ENCODE results near the gene NDFIP2. TPM values are rescaled to one million over a fixed set of nuclear protein-coding genes. Genes with fewer than 3 reads are reported as not detected.

NDFIP2 gene
- total and polyA plus RNA-seq, 10 donors = 2.1 to 27.3 (median 14.0) TPM

GRCh38 chr13:79549355-79550106 is 68.6 kb downstream of the NDFIP2 start:
- Histone ChIP-seq H3K36me3 (no peaks in the 10 kb centered on the region), H3K4me3 (no peak overlapping the region), H3K9me3 (no peaks in the 10 kb centered on the region), H3K4me1 (no peaks in the 10 kb centered on the region), H3K27ac (no peak overlapping the region), H3K27me3 (replicated peaks in 1 of 7) (no peaks in the 10 kb centered on the region)
- DNase-seq = no peak
- WGBS, 5 donors = 87 to 98% (median 95%) methylated on average over 2 of the region's 2 CpGs
- intact Hi-C loops (cut with DNase I; ENCODE audit: low total_unique reads) = no loop called here
- TF ChIP-seq CTCF (IDR thresholded peaks at IDR 0.05 in 8 of 11, conservative IDR thresholded peaks at IDR 0.05 in 3 of 11) = no peak
- no peak for TF ChIP-seq POLR2A (IDR thresholded peaks at IDR 0.05)
- TF ChIP-seq POLR2AphosphoS5 (IDR thresholded peaks at IDR 0.05) = no peak

- intact Hi-C loops (cut with DNase I; ENCODE audit: low total_unique reads) = no loop called here
- TF ChIP-seq CTCF (IDR thresholded peaks at IDR 0.05 in 8 of 11, conservative IDR thresholded peaks at IDR 0.05 in 3 of 11) = no peak
- no peak for TF ChIP-seq POLR2AphosphoS5 (IDR thresholded peaks at IDR 0.05)
- no peak for TF ChIP-seq POLR2A (IDR thresholded peaks at IDR 0.05)
- DNase-seq = no peak
Measured at GRCh38 chr13:79557666-79558065, 76.7 kb downstream of the NDFIP2 start.

GRCh38 chr13:79560954-79561353 is 80.0 kb downstream of the NDFIP2 start:
- no peak for DNase-seq
- H3K9me3 ChIP-seq = peaks cover under 1 to 68% (median 25%) of the 10 kb centered on the region in 8 donors
- H3K4me1 ChIP-seq = no peaks in the 10 kb centered on the region
- intact Hi-C loops (cut with DNase I; ENCODE audit: low total_unique reads) = no loop called here
- 80 to 100% (median 89%) methylated on average over 2 of the region's 2 CpGs for WGBS, 5 donors
- no peak overlapping the region for H3K27ac ChIP-seq
- no peak overlapping the region for H3K4me3 ChIP-seq
- no peaks in the 10 kb centered on the region for H3K27me3 ChIP-seq (replicated peaks in 1 of 7)
- peaks cover 0 to 20% (median 0%) of the 10 kb centered on the region in 6 donors for H3K36me3 ChIP-seq
- TF ChIP-seq POLR2AphosphoS5 (IDR thresholded peaks at IDR 0.05) = no peak
- no peak for TF ChIP-seq POLR2A (IDR thresholded peaks at IDR 0.05)
- no peak for TF ChIP-seq CTCF (IDR thresholded peaks at IDR 0.05 in 8 of 11, conservative IDR thresholded peaks at IDR 0.05 in 3 of 11)

More at GRCh38 chr13:79557666-79558065, 76.7 kb downstream of the NDFIP2 start:
- no peak overlapping the region for H3K4me3 ChIP-seq
- no peak overlapping the region for H3K27ac ChIP-seq
- H3K4me1 ChIP-seq = no peaks in the 10 kb centered on the region
- H3K36me3 ChIP-seq = peaks cover 0 to 20% (median 0%) of the 10 kb centered on the region in 6 donors
- peaks cover 0 to 36% (median 4%) of the 10 kb centered on the region in 8 donors for H3K9me3 ChIP-seq
- no peaks in the 10 kb centered on the region for H3K27me3 ChIP-seq (replicated peaks in 1 of 7)
- WGBS, 5 donors = 96 to 100% (median 97%) methylated on average over 2 of the region's 2 CpGs

DNA sequence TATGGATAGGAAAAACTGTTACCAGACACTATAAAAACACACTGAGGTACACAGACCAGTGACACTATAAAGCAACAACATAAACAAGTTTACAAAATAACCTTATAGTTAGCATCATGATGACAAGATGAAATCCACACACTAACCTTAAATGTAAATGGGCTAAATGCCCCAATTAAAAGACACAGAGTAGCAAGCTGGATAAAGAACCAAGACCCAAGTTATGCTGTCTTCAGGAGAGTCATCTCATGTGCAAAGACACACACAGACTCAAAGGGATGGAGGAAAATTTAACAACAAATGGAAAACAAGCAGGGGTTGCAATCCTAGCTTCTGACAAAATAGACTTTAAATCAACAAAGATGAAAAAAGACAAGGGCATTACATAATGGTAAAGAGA is 81.6 kb downstream of the NDFIP2 start:
- Histone ChIP-seq H3K36me3 (peaks cover 0 to 20% (median 0%) of the 10 kb centered on the region in 6 donors), H3K9me3 (peaks cover 2 to 73% (median 29%) of the 10 kb centered on the region in 8 donors), H3K4me3 (no peak overlapping the region), H3K4me1 (no peaks in the 10 kb centered on the region), H3K27me3 (replicated peaks in 1 of 7) (no peaks in the 10 kb centered on the region), H3K27ac (no peak overlapping the region)
- TF ChIP-seq CTCF (IDR thresholded peaks at IDR 0.05 in 8 of 11, conservative IDR thresholded peaks at IDR 0.05 in 3 of 11) (no peak), POLR2AphosphoS5 (IDR thresholded peaks at IDR 0.05) (no peak), POLR2A (IDR thresholded peaks at IDR 0.05) (no peak)
- intact Hi-C loops (cut with DNase I; ENCODE audit: low total_unique reads) = no loop called here
- DNase-seq = no peak

Measured in spleen (tissue), 11 donors.